Liver (tissue), 3 donors: ENCODE data around the gene FXYD4.

ENCODE experiments used
- CTCF ChIP-seq: fragments of 150-350 bp; IDR thresholded peaks from 2 replicates; pipeline ENCODE4 v1.5.1; 2017; ENCODE audit warnings: improper control_type of control experiment, low read depth, low read length; ENCODE audit not compliant: missing input control
- EGR1 ChIP-seq, 2 donors: IDR thresholded peaks; 2 replicates each; pipeline ENCODE4 v1.6.1; 2016 to 2018; ENCODE audit warnings: antibody characterized with exemption in 2 of 2, low read depth in 2 of 2
- FOXA1 ChIP-seq: IDR thresholded peaks from 2 replicates; pipeline ENCODE4 v1.6.1; 2016; ENCODE audit warnings: antibody characterized with exemption
- HNF4A ChIP-seq, 2 donors: conservative IDR thresholded peaks; 2 replicates each; pipeline ENCODE4 v1.6.1; 2016; ENCODE audit warnings: antibody characterized with exemption in 2 of 2, mild to moderate bottlenecking in 2 of 2
- HNF4G ChIP-seq: IDR thresholded peaks from 2 replicates; pipeline ENCODE4 v1.6.1; 2016; ENCODE audit warnings: antibody characterized with exemption
- MAX ChIP-seq: IDR thresholded peaks from 2 replicates; pipeline ENCODE4 v1.6.1; 2016; ENCODE audit warnings: antibody characterized with exemption
- REST ChIP-seq: IDR thresholded peaks from 2 replicates; pipeline ENCODE4 v1.6.1; 2016; ENCODE audit warnings: antibody characterized with exemption, mild to moderate bottlenecking
- TAF1 ChIP-seq: conservative IDR thresholded peaks from 2 replicates; pipeline ENCODE4 v1.6.1; 2016; ENCODE audit warnings: antibody characterized with exemption, mild to moderate bottlenecking
- YY1 ChIP-seq: IDR thresholded peaks from 2 replicates; pipeline ENCODE4 v1.6.1; 2016; ENCODE audit warnings: antibody characterized with exemption, mild to moderate bottlenecking
- ZBTB33 ChIP-seq: IDR thresholded peaks from 2 replicates; pipeline ENCODE4 v1.6.1; 2016; ENCODE audit warnings: antibody characterized with exemption
- donor health status: healthy.
- donor health status: healthy.

DNA sequence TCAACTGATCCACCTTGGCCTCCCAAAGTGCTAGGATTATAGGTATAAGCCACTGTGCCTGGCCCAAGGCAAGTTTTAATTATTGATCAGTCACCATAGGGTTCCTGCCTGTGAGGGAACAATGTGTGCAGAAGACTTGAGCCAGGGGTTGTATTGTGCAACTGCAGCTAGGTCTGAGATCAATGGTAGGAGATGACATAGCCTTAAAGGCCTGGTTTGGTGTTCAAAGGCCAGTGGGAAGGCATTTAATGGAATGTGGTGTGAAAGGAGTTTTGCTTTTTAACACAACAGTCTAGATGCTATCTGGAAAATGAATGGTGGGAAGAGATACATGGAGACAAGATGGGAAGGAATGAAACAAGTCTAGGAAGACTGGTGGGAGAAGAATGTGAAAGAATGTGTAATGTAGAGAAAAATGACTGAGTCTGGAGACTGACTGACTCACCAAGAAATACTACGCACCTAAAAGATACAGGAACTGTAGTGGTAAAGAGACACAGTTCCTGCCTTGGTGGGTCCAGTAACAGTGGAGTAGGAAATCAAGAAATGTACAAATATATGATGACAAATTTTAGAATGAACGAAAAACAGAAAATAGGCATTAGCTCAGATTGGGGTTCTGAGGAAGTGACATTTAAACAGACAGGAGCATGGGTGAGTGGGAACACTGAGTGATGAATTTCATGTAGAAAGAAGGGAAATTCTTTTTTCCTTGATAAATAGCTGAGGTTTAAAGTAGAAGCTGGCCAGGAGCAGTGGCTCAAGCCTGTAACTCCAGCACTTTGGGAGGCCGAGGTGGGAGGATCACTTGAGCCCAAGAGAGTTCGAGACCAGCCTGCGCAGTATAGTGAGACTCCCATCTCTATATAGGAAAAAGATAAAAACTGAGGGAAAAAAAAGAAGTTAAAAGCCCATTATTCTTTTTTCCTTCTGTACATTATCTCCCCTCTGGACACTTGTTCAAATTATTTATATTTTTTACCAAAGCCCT lies 28.2 kb downstream of the FXYD4 start:
- TF ChIP-seq FOXA1 (no peak), REST (no peak), CTCF (no peak), ZBTB33 (no peak), MAX (peak; percentile 47), EGR1 (IDR thresholded peaks at IDR 0.05; ENCODE audit: low read depth in 2 of 2) (no peak), HNF4A (conservative IDR thresholded peaks at IDR 0.05) (peak; percentile 70 to 83), YY1 (peak; percentile 49), TAF1 (no peak), HNF4G (peak; percentile 51)
